Astrocyte (in vitro differentiated cells and primary cell): ENCODE data around the gene OSBPL9.

Source experiments
- CTCF ChIP-seq: IDR thresholded peaks from 2 replicates; pipeline ENCODE4 v1.5.1; 2011; ENCODE audit warnings: low read depth, mild to moderate bottlenecking, inconsistent platforms, low read length, moderate library complexity; ENCODE audit not compliant: insufficient read depth
- EZH2 ChIP-seq: IDR thresholded peaks from 2 replicates; pipeline ENCODE4 v1.6.1; 2012; ENCODE audit warnings: mild to moderate bottlenecking, low read length, inconsistent platforms; ENCODE audit not compliant: insufficient read depth

- TF ChIP-seq CTCF, result no peak
- no peak for TF ChIP-seq EZH2
Observed at GRCh38 chr1:51754666-51755065, 137.8 kb downstream of the OSBPL9 start.
